H1 (cell line): Measurements from ENCODE around the gene SCNN1A. TPM values are rescaled to one million over a fixed set of nuclear protein-coding genes. Genes with fewer than 3 reads are reported as not detected.

Experiments used
- CBX5 ChIP-seq: fragments of 300-800, 300-1000 bp; sonication (generic); IDR thresholded peaks from 2 replicates; pipeline ENCODE4 v1.7.1; 2016; ENCODE audit warnings: antibody characterized with exemption, low read length, low read depth
- PHF8 ChIP-seq: fragments of 200-600 bp; sonication (generic); conservative IDR thresholded peaks from 2 replicates; pipeline ENCODE4 v1.7.1; 2012; ENCODE audit warnings: low read depth, mild to moderate bottlenecking, inconsistent platforms, low read length, moderate library complexity
- RXRA ChIP-seq: IDR thresholded peaks from 2 replicates; pipeline ENCODE4 v1.6.1; 2011; ENCODE audit warnings: low read depth, mild to moderate bottlenecking, low read length, moderate library complexity; ENCODE audit not compliant: insufficient read depth
- SP2 ChIP-seq: IDR thresholded peaks from 2 replicates; pipeline ENCODE4 v1.6.1; 2012; ENCODE audit warnings: mild to moderate bottlenecking, low read length, inconsistent platforms
- polyA plus RNA-seq, 7 experiments: library from polyadenylated mRNA; depleted of rRNA in 3 of 7; stranded (reverse) in 5 of 7; unstranded in 2 of 7; fragments of >200 nt in 5 of 7; fragments of 200-250 nt in 2 of 7; gene quantifications; 1 replicate in 5 of 7; 2 replicates in 1 of 7; 4 replicates in 1 of 7; pipeline versions ENCODE4 v1.2.1 to v1.2.3, GENCODE V29; 2011 to 2013; ENCODE audit warnings: missing spikeins in 2 of 7, mixed read lengths in 2 of 7
- total RNA-seq: library from RNA; stranded (reverse); fragmentation: NEBNext Ultra II Directional; extraction: Animal tissue kit (Norgen Biotek cat#: 25700); gene quantifications from 2 replicates; pipeline ENCODE4 v1.2.1, GENCODE V29; 2021
- TF ChIP-seq, protein P1 (sequence below): IDR thresholded peaks from 2 replicates; pipeline ENCODE4 v1.6.1; 2011; ENCODE audit warnings: low read depth, mild to moderate bottlenecking, low read length; ENCODE audit not compliant: insufficient read depth

Gene SCNN1A
- total and polyA plus RNA-seq, 2 of the 8 experiments (the other 6 are each of a cell fraction or from before 2014, with no cell fraction given): 85.5 to 156 TPM

DNA sequence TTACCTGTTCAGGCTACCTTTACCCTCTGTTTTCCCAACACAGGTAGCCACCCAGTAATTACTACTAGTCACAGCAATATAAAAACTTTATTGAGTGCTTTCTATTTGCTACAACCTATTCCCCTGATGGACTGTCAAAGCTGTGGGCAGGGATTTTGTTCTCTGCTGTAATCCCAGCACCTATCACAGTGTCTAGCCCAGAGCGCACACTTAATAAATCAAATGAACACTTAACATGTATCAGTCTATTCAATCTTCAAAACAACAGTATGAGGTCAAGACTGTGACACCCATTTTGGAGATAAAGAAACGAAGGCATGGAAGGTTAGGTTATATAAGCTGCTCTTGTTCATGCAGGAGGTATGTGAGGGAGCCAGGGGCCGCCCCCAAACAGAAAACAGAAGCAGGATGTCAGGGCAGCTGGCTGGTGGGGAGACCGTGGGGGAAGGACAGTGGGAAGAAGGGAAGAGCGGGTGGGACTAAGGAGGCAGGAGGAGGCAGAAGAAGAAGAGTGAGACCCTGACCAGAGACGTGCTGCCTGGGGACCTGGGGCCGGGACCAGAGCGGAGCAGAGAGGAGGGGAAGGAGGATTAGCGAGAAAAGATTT is 35.2 kb downstream of the SCNN1A start (continued):
- TF ChIP-seq RXRA: no peak
- TF ChIP-seq PHF8: no peak
- TF ChIP-seq, protein P1, sequence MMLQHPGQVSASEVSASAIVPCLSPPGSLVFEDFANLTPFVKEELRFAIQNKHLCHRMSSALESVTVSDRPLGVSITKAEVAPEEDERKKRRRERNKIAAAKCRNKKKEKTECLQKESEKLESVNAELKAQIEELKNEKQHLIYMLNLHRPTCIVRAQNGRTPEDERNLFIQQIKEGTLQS: no peak
- TF ChIP-seq CBX5: no peak
- no peak for TF ChIP-seq SP2
